Measurements from ENCODE around the gene TNFAIP1.

TNFAIP1 gene

GRCh38 chr17:28372203-28372944 is 36.8 kb downstream of the TNFAIP1 start:
- DNase-seq, result no peak

DNA sequence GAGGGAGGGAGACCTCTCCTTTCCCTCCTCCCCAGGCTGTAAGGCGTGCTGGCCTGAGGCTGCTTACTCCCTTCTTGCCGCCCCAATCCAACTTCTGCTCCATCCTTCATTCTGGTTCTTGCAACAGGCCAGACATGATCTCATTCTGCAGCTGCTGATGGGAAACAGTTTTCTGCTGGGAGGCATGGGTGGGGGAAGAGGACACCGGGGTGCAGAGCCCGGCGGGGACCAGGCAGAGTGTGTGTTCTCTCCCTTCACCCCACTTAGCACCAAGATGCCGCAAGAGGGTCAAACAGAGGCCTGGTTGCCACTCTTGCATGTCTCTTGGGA is 37.3 kb downstream of the TNFAIP1 start:
- no peak for DNase-seq

- no peak for DNase-seq
These were observed 44.5 kb downstream of the TNFAIP1 start for GRCh38 chr17:28379814-28380801.

- no peak for DNase-seq
These were observed 45.7 kb downstream of the TNFAIP1 start for GRCh38 chr17:28381141-28381825.

GRCh38 chr17:28384281-28385036 is 48.9 kb downstream of the TNFAIP1 start:
- DNase-seq, result peak; percentile 50 to 51

GRCh38 chr17:28385037-28385400 is 49.5 kb downstream of the TNFAIP1 start:
- DNase-seq, result no peak

DNA sequence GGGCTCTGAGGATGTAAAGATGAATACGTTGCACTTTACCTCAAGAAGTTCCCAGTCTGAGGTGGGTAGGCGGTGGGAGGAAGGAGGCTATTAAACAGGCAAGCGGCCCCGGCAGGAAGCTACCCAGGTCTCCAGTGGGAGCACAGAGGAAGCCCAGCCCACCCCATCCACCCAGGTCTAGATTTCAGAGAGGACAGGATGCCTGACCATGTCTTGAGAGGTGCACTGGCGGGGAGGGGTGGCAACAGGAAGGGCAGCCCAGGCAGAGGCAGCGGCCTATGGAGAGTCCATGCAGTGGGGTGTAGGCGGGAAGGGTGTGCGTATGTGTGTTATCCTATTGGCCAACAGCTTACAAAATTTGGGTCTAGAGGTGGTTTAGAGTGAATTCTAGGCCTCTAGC is 49.8 kb downstream of the TNFAIP1 start:
- DNase-seq, result no peak

- no peak for DNase-seq
These were observed 50.8 kb downstream of the TNFAIP1 start for GRCh38 chr17:28386391-28386790.

GRCh38 chr17:28388106-28388505 is 52.5 kb downstream of the TNFAIP1 start:
- no peak for DNase-seq

DNA sequence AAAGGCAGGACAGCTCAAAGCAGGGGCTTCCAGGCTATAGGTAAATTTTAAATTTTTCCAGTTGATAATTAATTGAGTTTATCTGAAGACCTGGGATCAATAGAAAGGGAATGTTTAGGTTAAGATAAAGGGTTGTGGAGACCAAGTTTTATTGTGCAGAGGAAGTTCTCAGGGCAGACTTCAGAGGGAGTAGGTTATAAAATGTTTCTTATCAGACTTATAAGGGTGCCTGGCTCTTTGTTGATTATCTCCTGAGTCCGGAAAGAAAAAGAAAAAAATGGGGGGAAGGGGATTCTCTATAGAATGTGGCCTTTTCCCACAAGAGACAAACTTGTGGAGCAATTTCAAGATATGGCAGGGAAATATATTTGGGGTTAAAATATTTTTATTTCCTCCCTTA is 54.6 kb downstream of the TNFAIP1 start:
- DNase-seq, result no peak

GRCh38 chr17:28390563-28390962 is 55.0 kb downstream of the TNFAIP1 start:
- DNase-seq, result no peak

DNA sequence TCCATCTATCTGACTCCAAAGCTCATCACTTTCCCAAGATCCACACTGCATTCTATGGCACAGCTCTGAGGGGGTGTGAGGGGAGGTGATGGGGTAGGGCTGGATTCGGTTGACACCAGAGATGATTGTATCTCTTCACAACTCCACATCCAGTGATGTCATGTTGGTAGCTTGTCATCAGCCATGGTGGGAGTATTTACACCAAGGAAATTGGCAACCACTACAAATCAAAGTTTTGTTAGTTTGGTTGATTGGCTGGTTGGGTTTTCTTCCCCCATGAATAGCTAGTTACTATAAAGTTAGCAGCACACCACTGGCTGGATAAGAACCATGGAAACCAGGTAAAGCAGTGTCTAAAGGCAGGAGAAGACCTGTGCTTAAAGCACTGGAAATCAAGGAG is 55.4 kb downstream of the TNFAIP1 start:
- no peak for DNase-seq

DNA sequence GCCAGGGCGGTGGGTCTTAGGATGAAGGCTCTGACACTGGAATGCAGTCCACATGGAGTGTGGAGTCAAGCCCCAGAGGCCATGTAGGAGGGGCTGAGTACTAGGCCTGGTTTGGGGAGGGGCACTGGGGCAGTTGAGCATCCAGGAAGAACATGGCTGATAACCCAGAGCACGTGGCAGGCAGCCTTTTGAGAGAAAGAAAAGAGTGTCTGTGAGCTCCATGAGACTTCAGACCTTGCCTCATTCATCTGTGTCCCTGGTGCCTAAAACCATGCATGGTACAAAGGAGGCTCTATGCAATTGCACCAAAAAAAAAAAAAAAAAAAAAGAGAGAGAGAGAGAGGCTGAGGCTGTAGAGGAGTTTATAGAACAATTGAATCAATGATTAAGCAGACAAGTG is 55.8 kb downstream of the TNFAIP1 start:
- DNase-seq, result no peak

DNA sequence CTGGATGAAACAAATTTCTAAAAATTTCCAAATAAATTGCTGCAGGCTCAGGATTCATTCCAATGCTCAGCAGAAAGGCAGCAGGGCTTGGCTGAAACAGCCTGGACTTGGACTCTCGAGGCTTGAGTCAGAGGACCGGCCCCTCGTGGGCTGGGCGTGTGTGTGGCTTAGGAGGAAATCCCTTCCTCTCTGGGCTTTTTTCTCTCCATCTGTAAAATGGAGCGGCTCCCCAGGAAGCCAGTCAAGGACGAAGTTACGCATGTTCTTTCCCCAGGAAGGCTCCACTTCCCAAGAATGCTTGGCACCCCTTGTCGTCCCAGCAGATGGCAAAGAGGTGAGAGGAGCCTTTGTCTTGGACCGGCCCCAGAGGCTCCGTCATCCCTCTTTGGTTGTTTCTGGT is 56.9 kb downstream of the TNFAIP1 start:
- no peak for DNase-seq

DNA sequence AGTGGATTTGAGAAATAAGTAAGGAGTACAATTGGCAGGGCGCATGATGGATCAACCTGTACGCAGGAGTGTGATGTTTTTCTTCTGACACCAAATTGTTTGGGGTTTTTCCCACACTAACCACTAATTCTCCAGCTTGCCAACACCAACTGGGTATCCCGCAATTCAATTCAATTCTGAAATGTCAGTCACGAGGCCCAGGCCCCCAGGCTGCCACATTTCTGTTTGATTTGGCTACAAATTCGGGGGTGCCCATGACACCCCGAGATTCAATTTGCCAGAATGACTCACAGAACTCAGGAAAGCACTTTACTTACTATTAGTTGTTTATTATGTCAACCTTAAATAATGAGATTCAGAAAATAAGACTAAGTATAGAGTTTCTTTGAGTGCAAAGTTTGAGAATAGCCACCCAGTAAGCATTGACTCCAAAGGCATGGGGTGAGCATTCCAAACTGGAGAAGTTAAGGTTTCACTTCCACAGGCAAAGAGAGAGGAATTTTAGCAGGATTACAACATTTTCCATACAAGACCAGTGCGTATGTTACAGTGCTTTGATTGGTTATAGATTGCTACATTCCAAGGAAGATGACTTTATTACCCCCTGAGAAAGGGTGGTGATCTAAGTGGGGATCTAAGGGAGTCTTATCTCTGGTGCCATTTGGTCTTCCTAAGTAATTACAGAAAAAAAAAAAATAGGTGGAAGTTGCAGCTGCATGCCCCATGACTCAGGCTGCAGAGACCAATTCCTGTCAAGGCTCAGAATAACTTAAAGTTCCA is 59.0 kb downstream of the TNFAIP1 start:
- DNase-seq, result no peak

- DNase-seq, result no peak
These were observed 59.9 kb downstream of the TNFAIP1 start for GRCh38 chr17:28395426-28395825.

DNA sequence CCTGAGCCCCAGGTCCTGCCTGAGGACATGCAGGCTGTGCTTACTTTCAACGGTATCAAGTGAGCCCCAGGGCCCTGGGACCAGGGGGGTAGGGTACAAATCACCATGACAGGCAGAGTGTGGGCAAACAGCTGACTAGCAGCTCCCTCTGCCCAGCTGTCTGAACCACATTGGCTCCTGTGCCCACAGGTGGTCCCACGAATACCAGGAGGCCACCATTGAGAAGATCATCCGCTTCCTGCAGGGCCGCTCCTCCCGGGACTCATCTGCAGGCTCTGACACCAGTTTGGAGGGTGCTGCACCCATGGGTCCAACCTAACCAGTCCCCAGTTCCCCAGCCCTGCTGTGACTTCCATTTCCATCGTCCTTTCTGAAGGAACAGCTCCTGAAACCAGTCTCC is 60.4 kb downstream of the TNFAIP1 start:
- DNase-seq, result no peak

Data from Kasumi-1 (cell line).